GM21360 (cell line): ENCODE data around the gene CCRL2.

Experiments used
- ATAC-seq: cut with Tn5 transposase; IDR thresholded peaks from one replicate; pipeline ENCODE4 v1.9.1; 2021; ENCODE audit warnings: mild to moderate bottlenecking, moderate library complexity; ENCODE audit not compliant: unreplicated experiment

The CCRL2 gene

GRCh38 chr3:46455231-46456115 lies 48.4 kb downstream of the CCRL2 start:
- no peak for ATAC-seq

GRCh38 chr3:46456118-46456517 lies 49.1 kb downstream of the CCRL2 start:
- no peak for ATAC-seq
